Measurements from ENCODE around the gene CRMP1. TPM values are rescaled to one million over a fixed set of nuclear protein-coding genes. Genes with fewer than 3 reads are reported as not detected.

The CRMP1 gene
- total and polyA plus RNA-seq, 2 of the 8 experiments (the other 6 are each of a cell fraction or from before 2014, with no cell fraction given) = 120 to 131 TPM

GRCh38 chr4:5899396-5899795 lies 6.5 kb upstream of the CRMP1 start (continued):
- TF ChIP-seq KDM4A (IDR thresholded peaks at IDR 0.05; ENCODE audit: low read depth, low read length, severe bottlenecking) (no peak), USF2 (IDR thresholded peaks at IDR 0.05; ENCODE audit: low read length) (no peak), EGR1 (IDR thresholded peaks at IDR 0.05; ENCODE audit: borderline replicate concordance, low read depth, low read length) (no peak), ATF3 (IDR thresholded peaks at IDR 0.05; ENCODE audit: insufficient read depth, low read depth, low read length) (no peak), JUND (IDR thresholded peaks at IDR 0.05; ENCODE audit: low read length) (no peak), MAFK (IDR thresholded peaks at IDR 0.05; ENCODE audit: low read depth, low read length) (no peak), HDAC6 (IDR thresholded peaks at IDR 0.05; ENCODE audit: low read depth, low read length) (no peak)

Data from H1 (cell line).